Smooth muscle cell (in vitro differentiated cells): ENCODE data around the gene KCNQ5. TPM values are rescaled to one million over a fixed set of nuclear protein-coding genes. Genes with fewer than 3 reads are reported as not detected.
A peak's percentile ranks its signal among the peaks of the same experiment; 100 is the strongest.

Source experiments
- DNase-seq: peaks from one replicate; lab custom pipeline; 2025; ENCODE audit not compliant: unreplicated experiment; lab: John Stamatoyannopoulos, UW
- H2AFZ ChIP-seq: fragments of 200-600 bp; sonication (generic); 2 replicates; pipeline ENCODE4 v1.6.0; 2016; ENCODE audit warnings: antibody characterized with exemption, low read depth, mild to moderate bottlenecking
- H3F3A ChIP-seq: fragments of 200-600 bp; sonication (generic); 2 replicates; pipeline ENCODE4 v1.6.0; 2017; ENCODE audit warnings: antibody characterized with exemption, low read depth
- H3K27ac ChIP-seq: fragments of 200-600 bp; sonication (generic); 2 replicates; pipeline ENCODE4 v1.5.1; 2016; ENCODE audit warnings: low read depth, mild to moderate bottlenecking
- H3K27me3 ChIP-seq: fragments of 200-600 bp; sonication (generic); 2 replicates; pipeline ENCODE4 v1.6.1; 2016; ENCODE audit warnings: low read depth, mild to moderate bottlenecking
- H3K36me3 ChIP-seq: fragments of 200-600 bp; sonication (generic); 2 replicates; pipeline ENCODE4 v1.5.1; 2016; ENCODE audit warnings: low read depth
- H3K4me1 ChIP-seq: fragments of 200-600 bp; sonication (generic); 2 replicates; pipeline ENCODE4 v1.5.1; 2016; ENCODE audit warnings: low read depth
- H3K4me2 ChIP-seq: fragments of 200-600 bp; sonication (generic); 2 replicates; pipeline ENCODE4 v1.6.0; 2016; ENCODE audit warnings: mild to moderate bottlenecking
- H3K4me3 ChIP-seq: fragments of 200-600 bp; sonication (generic); 2 replicates; pipeline ENCODE4 v1.5.1; 2016; ENCODE audit warnings: mild to moderate bottlenecking
- H3K79me2 ChIP-seq: fragments of 200-600 bp; sonication (generic); 2 replicates; pipeline ENCODE4 v1.6.0; 2016; ENCODE audit warnings: low read depth, mild to moderate bottlenecking
- H3K9ac ChIP-seq: fragments of 200-600 bp; sonication (generic); 2 replicates; pipeline ENCODE4 v1.6.0; 2016; ENCODE audit warnings: low read depth
- H3K9me3 ChIP-seq: fragments of 200-600 bp; sonication (generic); replicated peaks from 2 replicates; pipeline ENCODE4 v1.5.1; 2016; ENCODE audit warnings: low read depth
- H4K20me1 ChIP-seq: fragments of 200-600 bp; sonication (generic); 2 replicates; pipeline ENCODE4 v1.6.0; 2016; ENCODE audit warnings: low read depth
- WGBS: methylation state at CpG from one replicate; pipeline ENCODE4 v1.1.7; 2016; ENCODE audit warnings: low lambda C conversion rate; 5-methylcytosine and 5-hydroxymethylcytosine counted together
- polyA plus RNA-seq: library from polyadenylated mRNA; unstranded; fragments of >200 nt; fragmentation: Nextera tagmentation; extraction: Ambion mirVana; gene quantifications from 2 replicates; pipeline ENCODE4 v1.2.1, GENCODE V29; 2016
- total RNA-seq: library from RNA; depleted of rRNA; stranded (reverse); fragments of >200 nt; gene quantifications from 2 replicates; pipeline ENCODE4 v1.2.3, GENCODE V29; 2014
- TF ChIP-seq, protein P1 (sequence below): fragments of 200-600 bp; sonication (generic); IDR thresholded peaks from 2 replicates; pipeline ENCODE4 v1.5.1; 2017; ENCODE audit warnings: borderline replicate concordance, mild to moderate bottlenecking, antibody characterized with exemption; ENCODE audit not compliant: insufficient read depth, poor library complexity, severe bottlenecking

KCNQ5 gene
- total and polyA plus RNA-seq, 2 experiments from 2014 or later: 1.2 to 2.0 TPM

- Histone ChIP-seq H3K4me1 (no peaks in the 10 kb centered on the region), H2AFZ (no peak overlapping the region), H4K20me1 (no peaks in the 10 kb centered on the region), H3K4me2 (no peak overlapping the region), H3K9ac (no peak overlapping the region), H3F3A (no peaks in the 10 kb centered on the region), H3K79me2 (no peaks in the 10 kb centered on the region), H3K36me3 (no peaks in the 10 kb centered on the region), H3K4me3 (no peak overlapping the region), H3K27me3 (no peaks in the 10 kb centered on the region), H3K9me3 (no peaks in the 10 kb centered on the region), H3K27ac (no peak overlapping the region)
- 86% methylated on average over 11 of the region's 11 CpGs for WGBS
- DNase-seq: no peak
- TF ChIP-seq, protein P1, sequence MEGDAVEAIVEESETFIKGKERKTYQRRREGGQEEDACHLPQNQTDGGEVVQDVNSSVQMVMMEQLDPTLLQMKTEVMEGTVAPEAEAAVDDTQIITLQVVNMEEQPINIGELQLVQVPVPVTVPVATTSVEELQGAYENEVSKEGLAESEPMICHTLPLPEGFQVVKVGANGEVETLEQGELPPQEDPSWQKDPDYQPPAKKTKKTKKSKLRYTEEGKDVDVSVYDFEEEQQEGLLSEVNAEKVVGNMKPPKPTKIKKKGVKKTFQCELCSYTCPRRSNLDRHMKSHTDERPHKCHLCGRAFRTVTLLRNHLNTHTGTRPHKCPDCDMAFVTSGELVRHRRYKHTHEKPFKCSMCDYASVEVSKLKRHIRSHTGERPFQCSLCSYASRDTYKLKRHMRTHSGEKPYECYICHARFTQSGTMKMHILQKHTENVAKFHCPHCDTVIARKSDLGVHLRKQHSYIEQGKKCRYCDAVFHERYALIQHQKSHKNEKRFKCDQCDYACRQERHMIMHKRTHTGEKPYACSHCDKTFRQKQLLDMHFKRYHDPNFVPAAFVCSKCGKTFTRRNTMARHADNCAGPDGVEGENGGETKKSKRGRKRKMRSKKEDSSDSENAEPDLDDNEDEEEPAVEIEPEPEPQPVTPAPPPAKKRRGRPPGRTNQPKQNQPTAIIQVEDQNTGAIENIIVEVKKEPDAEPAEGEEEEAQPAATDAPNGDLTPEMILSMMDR: no peak
These were observed 433.1 kb downstream of the KCNQ5 start for GRCh38 chr6:73054958-73055357.

- DNase-seq: no peak
These were observed 436.9 kb downstream of the KCNQ5 start for GRCh38 chr6:73058736-73059135.

GRCh38 chr6:73062130-73062529, 440.3 kb downstream of the KCNQ5 start:
- no peak overlapping the region for H3K9ac ChIP-seq
- WGBS: 67% methylated on average over 4 of the region's 4 CpGs
- no peaks in the 10 kb centered on the region for H3K79me2 ChIP-seq
- no peaks in the 10 kb centered on the region for H3K27me3 ChIP-seq
- H2AFZ ChIP-seq: no peak overlapping the region
- TF ChIP-seq, protein P1: no peak
- no peaks in the 10 kb centered on the region for H3K36me3 ChIP-seq
- H3K4me3 ChIP-seq: no peak overlapping the region
- no peaks in the 10 kb centered on the region for H4K20me1 ChIP-seq
- no peaks in the 10 kb centered on the region for H3K4me1 ChIP-seq
- no peak overlapping the region for H3K27ac ChIP-seq
- no peak overlapping the region for H3K4me2 ChIP-seq
- no peak for DNase-seq
- no peaks in the 10 kb centered on the region for H3K9me3 ChIP-seq
- no peaks in the 10 kb centered on the region for H3F3A ChIP-seq

More at GRCh38 chr6:73058736-73059135, 436.9 kb downstream of the KCNQ5 start:
- H3K36me3 ChIP-seq: no peaks in the 10 kb centered on the region
- WGBS: 95% methylated on average over 3 of the region's 3 CpGs
- TF ChIP-seq, protein P1: no peak
- no peaks in the 10 kb centered on the region for H3K27me3 ChIP-seq
- no peak overlapping the region for H2AFZ ChIP-seq
- H3K4me2 ChIP-seq: no peak overlapping the region
- H3K79me2 ChIP-seq: no peaks in the 10 kb centered on the region
- H3F3A ChIP-seq: no peaks in the 10 kb centered on the region
- H3K9ac ChIP-seq: no peak overlapping the region
- H3K9me3 ChIP-seq: no peaks in the 10 kb centered on the region
- H3K4me1 ChIP-seq: no peaks in the 10 kb centered on the region
- H4K20me1 ChIP-seq: no peaks in the 10 kb centered on the region
- H3K27ac ChIP-seq: no peak overlapping the region
- no peak overlapping the region for H3K4me3 ChIP-seq

DNA sequence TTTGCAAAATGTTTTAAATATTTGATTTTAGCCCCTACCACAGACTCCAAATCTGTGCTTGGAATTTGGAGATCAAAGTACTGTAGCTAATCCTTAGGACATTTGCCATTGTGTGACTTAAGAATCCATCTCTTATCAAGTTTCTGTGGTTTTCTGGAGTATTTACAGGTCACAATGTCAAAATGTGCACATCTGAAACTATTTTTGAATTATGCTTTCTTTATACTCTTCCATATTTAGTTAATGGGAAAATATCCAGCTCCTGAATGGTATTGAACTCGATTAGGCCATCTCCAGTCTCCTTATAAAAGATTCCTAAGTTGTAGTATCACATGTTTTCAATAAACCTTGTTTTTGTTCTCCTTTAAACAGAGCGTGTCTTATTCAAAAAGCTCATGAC, 441.0 kb downstream of the KCNQ5 start:
- no peaks in the 10 kb centered on the region for H4K20me1 ChIP-seq
- no peaks in the 10 kb centered on the region for H3K9me3 ChIP-seq
- peak overlapping the region; percentile 25 for H3K4me2 ChIP-seq
- H3K79me2 ChIP-seq: no peaks in the 10 kb centered on the region
- no peak overlapping the region for H3K4me3 ChIP-seq
- H3K9ac ChIP-seq: no peak overlapping the region
- WGBS: 74% methylated on average over 2 of the region's 2 CpGs
- TF ChIP-seq, protein P1: no peak
- no peak overlapping the region for H3K27ac ChIP-seq
- no peaks in the 10 kb centered on the region for H3F3A ChIP-seq
- no peak overlapping the region for H2AFZ ChIP-seq
- no peaks in the 10 kb centered on the region for H3K36me3 ChIP-seq
- no peaks in the 10 kb centered on the region for H3K4me1 ChIP-seq
- no peaks in the 10 kb centered on the region for H3K27me3 ChIP-seq
- DNase-seq: no peak
